OCI-LY1 (cell line): ENCODE data around the gene TTC13.

Experiments used
- H2AFZ ChIP-seq: fragments of 200-600 bp; sonication (generic), shearing (Covaris generic); 2 replicates; pipeline ENCODE4 v1.6.0; 2014; ENCODE audit warnings: antibody characterized with exemption, mild to moderate bottlenecking, low read length
- H3F3A ChIP-seq: fragments of 200-600 bp; sonication (generic), shearing (Covaris generic); 2 replicates; pipeline ENCODE4 v1.6.0; 2014; ENCODE audit warnings: mild to moderate bottlenecking, antibody characterized with exemption, low read length, moderate library complexity; ENCODE audit not compliant: insufficient read depth
- H3K27ac ChIP-seq: fragments of 200-600 bp; sonication (generic); 2 replicates; pipeline ENCODE4 v1.5.1; 2014; ENCODE audit warnings: low read length, mixed run types, mild to moderate bottlenecking, low read depth; ENCODE audit not compliant: poor library complexity, severe bottlenecking
- H3K27me3 ChIP-seq: fragments of 200-600 bp; sonication (generic); 2 replicates; pipeline ENCODE4 v1.6.0; 2014; ENCODE audit warnings: antibody characterized with exemption, mild to moderate bottlenecking, low read length, moderate library complexity; ENCODE audit not compliant: insufficient read depth
- H3K36me3 ChIP-seq: fragments of 200-600 bp; sonication (generic); 2 replicates; pipeline ENCODE4 v1.6.1; 2014; ENCODE audit warnings: mild to moderate bottlenecking, antibody characterized with exemption, low read length, moderate library complexity, mixed read lengths; ENCODE audit not compliant: insufficient read depth
- H3K4me1 ChIP-seq: fragments of 200-600 bp; sonication (generic); 2 replicates; pipeline ENCODE4 v1.5.1; 2014; ENCODE audit warnings: mild to moderate bottlenecking, low read length, moderate library complexity; ENCODE audit not compliant: insufficient read depth, severe bottlenecking
- H3K4me2 ChIP-seq: fragments of 200-600 bp; sonication (generic), shearing (Covaris generic); 2 replicates; pipeline ENCODE4 v1.6.1; 2014; ENCODE audit warnings: low read length
- H3K4me3 ChIP-seq: fragments of 200-600 bp; sonication (generic); 2 replicates; pipeline ENCODE4 v1.5.1; 2014; ENCODE audit warnings: low read length, low read depth, mild to moderate bottlenecking, mixed read lengths; ENCODE audit not compliant: poor library complexity, severe bottlenecking
- H3K79me2 ChIP-seq: fragments of 200-600 bp; shearing (Covaris generic); 2 replicates; pipeline ENCODE4 v1.6.1; 2016; ENCODE audit warnings: mixed run types, low read length, mixed read lengths; ENCODE audit not compliant: insufficient read depth
- H3K9ac ChIP-seq: fragments of 200-600 bp; sonication (generic), shearing (Covaris generic); 2 replicates; pipeline ENCODE4 v1.6.1; 2014; ENCODE audit warnings: mild to moderate bottlenecking, low read length, mixed read lengths
- H3K9me2 ChIP-seq: fragments of 200-600 bp; sonication (generic), shearing (Covaris generic); 2 replicates; pipeline ENCODE4 v1.6.1; 2014; ENCODE audit warnings: low read depth, mild to moderate bottlenecking, low read length, mixed read lengths
- H3K9me3 ChIP-seq: fragments of 200-600 bp; shearing (Covaris generic); 2 replicates; pipeline ENCODE4 v1.6.1; 2014; ENCODE audit warnings: low read length, mixed read lengths
- H4K20me1 ChIP-seq: fragments of 200-600 bp; sonication (generic), shearing (Covaris generic); 2 replicates; pipeline ENCODE4 v1.6.0; 2016; ENCODE audit warnings: mild to moderate bottlenecking, low read length; ENCODE audit not compliant: insufficient read depth
- EZH2 ChIP-seq: fragments of 200-600 bp; sonication (generic), shearing (Covaris generic); IDR thresholded peaks from 2 replicates; pipeline ENCODE4 v1.8.0; 2017; ENCODE audit warnings: borderline replicate concordance, mixed run types, mild to moderate bottlenecking, antibody characterized with exemption, low read length, moderate library complexity, mixed read lengths
- TF ChIP-seq, protein P1 (sequence below): fragments of 200-600 bp; sonication (generic), shearing (Covaris generic); IDR thresholded peaks from 2 replicates; pipeline ENCODE4 v1.5.1; 2017; ENCODE audit warnings: mild to moderate bottlenecking, antibody characterized with exemption, low read length, moderate library complexity, mixed read lengths

TTC13 gene

DNA sequence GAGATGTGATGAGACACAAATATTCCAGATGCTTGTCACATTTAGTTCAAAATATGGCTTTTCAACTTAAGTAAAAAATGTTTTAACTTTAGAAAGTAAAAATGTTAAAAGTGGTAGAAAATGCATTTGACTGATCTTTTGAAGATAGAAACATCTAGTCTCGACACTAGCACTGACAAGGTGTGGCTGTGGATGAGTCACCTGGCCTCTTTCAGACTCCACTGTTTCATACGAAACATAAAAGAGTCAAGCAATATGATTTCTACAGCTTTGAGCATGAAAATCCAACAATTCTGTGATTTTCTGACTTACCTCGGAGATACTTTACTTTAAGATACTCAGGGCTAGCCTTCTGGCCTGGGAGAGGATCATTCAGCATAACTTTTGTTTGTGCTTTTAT lies 47.7 kb downstream of the TTC13 start:
- no peak for TF ChIP-seq EZH2
- TF ChIP-seq, protein P1, sequence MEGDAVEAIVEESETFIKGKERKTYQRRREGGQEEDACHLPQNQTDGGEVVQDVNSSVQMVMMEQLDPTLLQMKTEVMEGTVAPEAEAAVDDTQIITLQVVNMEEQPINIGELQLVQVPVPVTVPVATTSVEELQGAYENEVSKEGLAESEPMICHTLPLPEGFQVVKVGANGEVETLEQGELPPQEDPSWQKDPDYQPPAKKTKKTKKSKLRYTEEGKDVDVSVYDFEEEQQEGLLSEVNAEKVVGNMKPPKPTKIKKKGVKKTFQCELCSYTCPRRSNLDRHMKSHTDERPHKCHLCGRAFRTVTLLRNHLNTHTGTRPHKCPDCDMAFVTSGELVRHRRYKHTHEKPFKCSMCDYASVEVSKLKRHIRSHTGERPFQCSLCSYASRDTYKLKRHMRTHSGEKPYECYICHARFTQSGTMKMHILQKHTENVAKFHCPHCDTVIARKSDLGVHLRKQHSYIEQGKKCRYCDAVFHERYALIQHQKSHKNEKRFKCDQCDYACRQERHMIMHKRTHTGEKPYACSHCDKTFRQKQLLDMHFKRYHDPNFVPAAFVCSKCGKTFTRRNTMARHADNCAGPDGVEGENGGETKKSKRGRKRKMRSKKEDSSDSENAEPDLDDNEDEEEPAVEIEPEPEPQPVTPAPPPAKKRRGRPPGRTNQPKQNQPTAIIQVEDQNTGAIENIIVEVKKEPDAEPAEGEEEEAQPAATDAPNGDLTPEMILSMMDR = no peak
- Histone ChIP-seq H3K9me2 (no peaks in the 10 kb centered on the region), H4K20me1 (no peaks in the 10 kb centered on the region), H3K27ac (no peak overlapping the region), H3K79me2 (no peaks in the 10 kb centered on the region), H2AFZ (no peak overlapping the region), H3K9ac (no peak overlapping the region), H3K4me3 (no peak overlapping the region), H3K4me1 (no peaks in the 10 kb centered on the region), H3K27me3 (no peaks in the 10 kb centered on the region), H3K4me2 (no peak overlapping the region), H3K9me3 (no peaks in the 10 kb centered on the region), H3K36me3 (peaks cover 25% of the 10 kb centered on the region), H3F3A (no peaks in the 10 kb centered on the region)

DNA sequence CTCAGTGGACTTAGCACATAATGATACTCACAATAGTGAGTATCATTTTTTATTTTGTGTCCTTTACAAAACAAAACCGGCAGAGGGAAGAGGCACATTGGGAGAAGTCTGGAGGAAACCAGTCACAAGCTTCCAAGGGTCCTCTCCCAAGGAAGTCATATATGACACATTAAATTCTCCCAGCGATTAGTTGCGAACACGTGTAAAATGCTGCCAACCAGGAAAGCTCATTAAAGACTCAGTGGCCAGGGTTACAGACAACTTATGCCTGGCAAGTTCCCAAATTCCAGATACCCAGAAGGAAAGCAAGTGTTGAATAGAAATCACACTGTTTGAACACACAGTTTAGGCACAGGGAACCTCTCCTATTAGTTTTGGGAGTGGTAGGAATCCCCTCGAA lies 52.5 kb downstream of the TTC13 start:
- no peaks in the 10 kb centered on the region for H3K9me2 ChIP-seq
- H3K9me3 ChIP-seq = no peaks in the 10 kb centered on the region
- no peaks in the 10 kb centered on the region for H3K4me1 ChIP-seq
- H3K36me3 ChIP-seq = peaks cover 38% of the 10 kb centered on the region
- H3K79me2 ChIP-seq = no peaks in the 10 kb centered on the region
- no peaks in the 10 kb centered on the region for H4K20me1 ChIP-seq
- H2AFZ ChIP-seq = no peak overlapping the region
- no peak overlapping the region for H3K4me2 ChIP-seq
- H3K27ac ChIP-seq = no peak overlapping the region
- no peaks in the 10 kb centered on the region for H3F3A ChIP-seq
- TF ChIP-seq EZH2 = no peak
- TF ChIP-seq, protein P1 = no peak
- no peaks in the 10 kb centered on the region for H3K27me3 ChIP-seq
- no peak overlapping the region for H3K4me3 ChIP-seq
- H3K9ac ChIP-seq = no peak overlapping the region

DNA sequence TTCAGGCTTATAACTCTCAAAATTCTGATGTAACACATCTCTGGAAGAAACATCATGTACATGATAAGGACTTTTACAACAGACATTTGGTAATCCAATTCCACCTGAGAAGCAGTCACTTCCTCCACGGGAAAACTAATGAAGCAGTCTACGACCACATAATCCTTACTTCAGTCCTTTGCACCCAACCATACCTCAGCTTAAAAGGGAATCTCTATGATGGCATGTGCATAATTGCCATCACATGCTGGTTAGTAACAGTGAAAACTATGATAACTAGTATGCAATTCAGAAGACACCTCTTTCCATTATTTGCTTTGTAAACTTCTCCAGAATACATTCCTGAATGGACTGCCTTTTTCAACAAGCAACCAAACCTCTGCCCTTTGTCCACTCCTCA lies 53.1 kb downstream of the TTC13 start:
- no peaks in the 10 kb centered on the region for H3K4me1 ChIP-seq
- no peaks in the 10 kb centered on the region for H3F3A ChIP-seq
- no peak overlapping the region for H3K4me3 ChIP-seq
- no peaks in the 10 kb centered on the region for H3K9me3 ChIP-seq
- H3K27ac ChIP-seq = no peak overlapping the region
- H2AFZ ChIP-seq = no peak overlapping the region
- H3K9me2 ChIP-seq = no peaks in the 10 kb centered on the region
- H4K20me1 ChIP-seq = no peaks in the 10 kb centered on the region
- H3K36me3 ChIP-seq = peaks cover 39% of the 10 kb centered on the region
- no peak overlapping the region for H3K9ac ChIP-seq
- TF ChIP-seq EZH2 = no peak
- TF ChIP-seq, protein P1 = no peak
- no peaks in the 10 kb centered on the region for H3K79me2 ChIP-seq
- no peak overlapping the region for H3K4me2 ChIP-seq
- no peaks in the 10 kb centered on the region for H3K27me3 ChIP-seq
